GM12891 (cell line): ENCODE results near the gene CGB3.
A peak's percentile ranks its signal among the peaks of the same experiment; 100 is the strongest.
"Not testable (repeated sequence)": the region's sequence is repeated elsewhere in the genome, so short reads cannot be mapped to it uniquely, and the experiment has no call there.

ENCODE experiments used
- DNase-seq: peaks from one replicate; pipeline ENCODE4 v3.0.0; 2011; ENCODE audit warnings: low spot score; ENCODE audit not compliant: insufficient read length
- FAIRE-seq: peaks from 2 replicates; lab custom pipeline; 2011; peaks lifted over from hg19 to GRCh38; lab: Jason Lieb, UNC
- PAX5 ChIP-seq: IDR thresholded peaks from 2 replicates; pipeline ENCODE4 v1.6.1; 2011; ENCODE audit warnings: low read length, moderate library complexity, mild to moderate bottlenecking; ENCODE audit not compliant: insufficient read depth, severe bottlenecking
- POLR2A ChIP-seq: IDR thresholded peaks from 2 replicates; pipeline ENCODE4 v1.6.1; 2011; ENCODE audit warnings: low read depth, low read length, control low read depth
- POLR2AphosphoS5 ChIP-seq: IDR thresholded peaks from 2 replicates; pipeline ENCODE4 v1.6.1; 2011; ENCODE audit warnings: low read depth, low read length, control low read depth
- POU2F2 ChIP-seq: IDR thresholded peaks from 2 replicates; pipeline ENCODE4 v1.6.1; 2011; ENCODE audit warnings: low read depth, mild to moderate bottlenecking, control low read depth, low read length, moderate library complexity
- SPI1 ChIP-seq: IDR thresholded peaks from 2 replicates; pipeline ENCODE4 v1.6.1; 2011; ENCODE audit warnings: low read depth, low read length, control low read depth
- TAF1 ChIP-seq: IDR thresholded peaks from 2 replicates; pipeline ENCODE4 v1.6.1; 2011; ENCODE audit warnings: low read depth, low read length, control low read depth

The CGB3 gene

GRCh38 chr19:49059053-49059452, 34.9 kb upstream of the CGB3 start:
- no peak for DNase-seq
- FAIRE-seq: no peak
- TF ChIP-seq TAF1 (no peak), POLR2A (no peak)

- no peak for DNase-seq
- no peak for TF ChIP-seq TAF1
- no peak for TF ChIP-seq POLR2A
- TF ChIP-seq POU2F2: no peak
- TF ChIP-seq SPI1: no peak
- no peak for TF ChIP-seq POLR2AphosphoS5
- no peak for TF ChIP-seq PAX5
- FAIRE-seq: no peak
Observed at GRCh38 chr19:49058562-49058961, 34.4 kb upstream of the CGB3 start.

GRCh38 chr19:49057636-49058234, 33.6 kb upstream of the CGB3 start, which contains the start of gene CGB7:
Gene CGB7 (minus strand): TSS chr19:49057749. CDS start chr19:49055375, 2,374 bp downstream.
- DNase-seq: no peak
- FAIRE-seq: no peak
- no peak for TF ChIP-seq SPI1
- no peak for TF ChIP-seq POLR2AphosphoS5
- no peak for TF ChIP-seq POU2F2
- no peak for TF ChIP-seq TAF1

- DNase-seq, FAIRE-seq: not testable (repeated sequence)
Observed at GRCh38 chr19:49056902-49057596, 32.9 kb upstream of the CGB3 start.

- peak; percentile 84 for DNase-seq
- TF ChIP-seq POLR2AphosphoS5 (no peak), POLR2A (no peak), PAX5 (no peak), SPI1 (no peak), POU2F2 (no peak), TAF1 (no peak)
- FAIRE-seq: peak; percentile 62
Observed at GRCh38 chr19:49056101-49056901, 32.2 kb upstream of the CGB3 start.

GRCh38 chr19:49050376-49051033, 26.4 kb upstream of the CGB3 start:
- not testable (repeated sequence) for FAIRE-seq, DNase-seq

GRCh38 chr19:49049834-49050233, 25.7 kb upstream of the CGB3 start:
- DNase-seq, FAIRE-seq: not testable (repeated sequence)

- FAIRE-seq, DNase-seq: not testable (repeated sequence)
Observed at GRCh38 chr19:49049011-49049410, 24.9 kb upstream of the CGB3 start, which contains the start of gene CGB8. Gene CGB8 (minus strand): TSS chr19:49049111. CDS start chr19:49048739, 372 bp downstream.

- not testable (repeated sequence) for FAIRE-seq, DNase-seq
Observed at GRCh38 chr19:49043548-49043947, 19.4 kb upstream of the CGB3 start, which contains the start of gene CGB5. Gene CGB5 (plus strand): TSS chr19:49043848. CDS start chr19:49044210, 362 bp downstream.

GRCh38 chr19:49042666-49043065, 18.5 kb upstream of the CGB3 start:
- not testable (repeated sequence) for FAIRE-seq, DNase-seq

GRCh38 chr19:49042177-49042576, 18.0 kb upstream of the CGB3 start:
- FAIRE-seq (no peak), DNase-seq (no peak)
- no peak for TF ChIP-seq TAF1
- no peak for TF ChIP-seq POLR2A
- no peak for TF ChIP-seq POLR2AphosphoS5
- no peak for TF ChIP-seq POU2F2
- no peak for TF ChIP-seq SPI1
- TF ChIP-seq PAX5: no peak

GRCh38 chr19:49039736-49040135, 15.6 kb upstream of the CGB3 start:
- not testable (repeated sequence) for DNase-seq, FAIRE-seq

- FAIRE-seq: not testable (repeated sequence)
Observed at GRCh38 chr19:49038557-49039276, 14.6 kb upstream of the CGB3 start.

GRCh38 chr19:49038111-49038510, 14.0 kb upstream of the CGB3 start:
- not testable (repeated sequence) for DNase-seq, FAIRE-seq

More at GRCh38 chr19:49038557-49039276, 14.6 kb upstream of the CGB3 start:
- DNase-seq: not testable (repeated sequence)

- DNase-seq, FAIRE-seq: not testable (repeated sequence)
Observed at GRCh38 chr19:49036815-49037214, 12.7 kb upstream of the CGB3 start, which contains the start of gene CGB1. Gene CGB1 (minus strand): TSS chr19:49036895. CDS start chr19:49036711, 184 bp downstream.
